ENCODE data around the gene SFT2D1.

- TF ChIP-seq SUZ12 (IDR thresholded peaks at IDR 0.05; ENCODE audit: extremely low read depth, insufficient read depth, insufficient read length) (no peak), ZNF274 (IDR thresholded peaks at IDR 0.05; ENCODE audit: low read depth, low read length) (no peak)
Observed at GRCh38 chr6:166335378-166336302, 6.7 kb downstream of the SFT2D1 start.
